Epidermal melanocyte (primary cell): ENCODE data around the gene CACNG6.
"Not testable (repeated sequence)": the region's sequence is repeated elsewhere in the genome, so short reads cannot be mapped to it uniquely, and the experiment has no call there.

Experiments used
- DNase-seq: peaks from one replicate; pipeline ENCODE4 v3.0.0; 2011; ENCODE audit warnings: low spot score; ENCODE audit not compliant: insufficient read length

The CACNG6 gene, protein sequence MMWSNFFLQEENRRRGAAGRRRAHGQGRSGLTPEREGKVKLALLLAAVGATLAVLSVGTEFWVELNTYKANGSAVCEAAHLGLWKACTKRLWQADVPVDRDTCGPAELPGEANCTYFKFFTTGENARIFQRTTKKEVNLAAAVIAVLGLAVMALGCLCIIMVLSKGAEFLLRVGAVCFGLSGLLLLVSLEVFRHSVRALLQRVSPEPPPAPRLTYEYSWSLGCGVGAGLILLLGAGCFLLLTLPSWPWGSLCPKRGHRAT

DNA sequence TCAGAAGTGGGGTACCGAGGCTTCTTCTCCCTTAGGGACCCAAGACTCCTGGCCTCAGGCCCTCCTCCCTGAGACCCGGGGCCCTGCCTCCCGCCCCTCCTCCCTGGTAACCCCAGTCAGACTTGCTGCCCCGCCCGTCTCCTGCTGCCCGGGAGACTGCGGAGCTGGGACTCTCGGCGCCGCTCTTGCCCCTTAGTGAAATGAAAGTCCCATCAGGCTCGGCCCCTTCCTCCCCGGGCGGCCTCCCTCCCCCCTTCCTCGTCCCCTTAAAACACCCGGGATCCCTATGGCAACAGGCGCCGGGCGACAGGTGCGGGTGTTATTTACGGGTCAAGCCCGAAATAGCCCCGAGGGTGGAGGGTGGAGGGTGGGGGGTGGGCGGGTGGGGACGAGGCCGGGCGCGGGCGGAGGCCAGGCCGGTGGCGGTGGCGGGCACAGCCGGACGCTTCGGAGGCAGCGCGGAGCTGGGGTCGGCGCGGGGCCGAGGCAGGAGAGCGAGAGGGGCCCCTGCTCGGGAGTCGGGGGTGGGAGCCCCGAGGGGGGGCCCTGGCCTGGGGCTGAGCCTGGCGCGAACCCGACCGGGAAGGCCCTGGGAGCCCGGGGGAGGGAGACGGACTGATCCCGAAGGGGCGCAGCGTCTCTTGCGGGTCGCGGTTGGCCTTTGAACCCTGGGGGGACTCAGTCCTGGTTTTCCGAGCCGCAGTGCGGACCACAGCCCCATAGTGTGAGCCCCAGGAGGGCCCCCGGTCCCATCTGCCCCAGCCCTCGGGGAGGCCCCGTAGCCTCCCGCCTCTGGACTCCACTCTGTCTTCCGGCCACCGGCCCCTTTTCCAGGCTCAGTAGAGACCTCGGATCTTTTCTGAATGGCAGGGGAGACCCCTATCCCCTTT is at the start of gene CACNG6:
CACNG6 (plus strand) TSS at position 414 of the 890 bp plus-strand sequence. CDS start 1,241 bp downstream, outside the sequence.
- DNase-seq, result peak; percentile 32

DNA sequence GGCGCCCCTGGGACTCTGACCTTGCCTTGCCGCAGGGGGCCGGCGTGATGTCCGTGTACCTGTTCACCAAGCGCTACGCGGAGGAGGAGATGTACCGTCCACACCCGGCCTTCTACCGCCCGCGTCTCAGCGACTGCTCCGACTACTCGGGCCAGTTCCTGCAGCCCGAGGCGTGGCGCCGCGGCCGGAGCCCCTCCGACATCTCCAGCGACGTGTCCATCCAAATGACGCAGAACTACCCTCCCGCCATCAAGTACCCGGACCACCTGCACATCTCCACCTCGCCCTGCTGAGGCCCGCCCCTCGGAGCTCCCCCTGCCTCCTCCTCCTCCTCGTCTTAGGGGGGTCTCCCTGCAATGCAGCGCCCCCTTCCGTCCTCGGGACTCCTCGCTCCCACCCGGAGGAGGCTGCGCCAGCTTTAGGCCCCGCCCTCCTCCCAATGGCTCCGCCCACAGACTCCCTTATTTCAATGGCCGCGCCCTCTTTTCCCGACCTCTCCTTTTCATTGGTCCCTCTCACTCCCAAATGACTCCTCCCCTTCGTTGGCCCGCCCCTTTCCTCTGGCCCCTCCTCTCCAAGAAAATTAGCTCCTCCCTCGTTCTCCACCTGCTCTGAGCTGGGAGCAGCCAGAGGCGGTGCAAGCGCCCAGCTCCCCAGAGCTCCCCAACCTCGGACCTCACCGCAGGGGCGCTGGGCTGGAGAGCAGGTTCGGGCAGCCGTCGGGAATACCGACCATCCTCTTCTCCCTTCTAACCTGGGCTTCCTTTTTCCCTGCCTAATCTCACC is 49.2 kb upstream of the CACNG6 start:
- no peak for DNase-seq

DNA sequence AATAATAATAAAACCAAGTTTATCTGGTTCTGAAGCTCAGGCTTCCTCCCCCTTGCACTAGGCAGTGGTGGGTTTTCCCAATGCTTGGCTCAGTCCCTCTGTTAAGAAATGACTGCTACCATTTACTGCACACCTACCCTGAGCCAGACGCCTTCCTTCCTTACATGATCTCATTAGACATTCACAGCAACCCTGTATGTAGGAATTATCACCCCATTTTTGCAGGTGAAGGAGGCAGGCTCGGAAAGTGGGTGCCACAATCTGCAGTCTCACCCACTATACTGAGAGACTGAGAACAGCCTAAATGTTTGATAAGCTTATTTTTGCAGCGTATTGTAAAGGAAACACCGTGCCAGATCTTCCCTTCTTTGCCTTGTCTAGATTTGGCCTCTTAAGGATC is 47.0 kb upstream of the CACNG6 start:
- DNase-seq, result no peak

DNA sequence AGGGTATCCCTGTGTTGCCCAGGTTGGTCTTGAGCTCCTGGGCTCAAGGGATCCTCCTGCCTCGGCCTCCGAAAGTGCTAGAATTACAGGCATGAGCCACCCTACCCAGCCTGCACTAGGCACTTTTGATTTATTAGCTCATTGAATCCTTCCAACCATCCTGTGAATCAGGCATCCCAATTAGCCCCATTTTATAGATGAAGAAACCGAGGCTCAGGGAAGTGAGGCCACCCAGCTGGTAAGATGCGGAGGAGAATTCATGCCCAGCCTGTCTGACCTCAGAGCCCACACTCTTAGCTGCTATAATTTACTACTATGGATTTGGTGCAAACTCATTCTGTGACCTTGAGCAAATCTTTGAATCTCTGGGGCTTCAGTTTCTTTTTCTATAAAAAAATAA is 46.5 kb upstream of the CACNG6 start:
- DNase-seq, result no peak

DNA sequence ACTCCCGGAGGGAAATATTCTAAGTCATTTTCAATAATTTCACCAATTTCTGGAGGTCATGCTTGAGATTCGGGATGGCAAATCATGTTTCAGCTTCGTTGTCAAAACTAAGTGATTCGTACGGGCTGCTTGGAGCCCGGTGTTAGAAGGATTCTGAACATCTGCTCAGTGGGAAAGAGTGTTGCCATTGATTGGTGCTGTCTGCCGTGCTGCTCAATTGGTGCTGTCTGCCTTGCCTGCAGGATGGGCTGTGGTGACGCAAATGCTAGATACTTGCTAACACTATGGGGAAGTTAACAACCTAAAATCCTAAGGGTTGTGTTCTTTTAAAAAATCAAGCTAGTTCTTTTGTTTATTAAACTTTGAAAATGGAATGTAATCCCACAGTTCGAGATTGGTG is 46.0 kb upstream of the CACNG6 start:
- no peak for DNase-seq

DNA sequence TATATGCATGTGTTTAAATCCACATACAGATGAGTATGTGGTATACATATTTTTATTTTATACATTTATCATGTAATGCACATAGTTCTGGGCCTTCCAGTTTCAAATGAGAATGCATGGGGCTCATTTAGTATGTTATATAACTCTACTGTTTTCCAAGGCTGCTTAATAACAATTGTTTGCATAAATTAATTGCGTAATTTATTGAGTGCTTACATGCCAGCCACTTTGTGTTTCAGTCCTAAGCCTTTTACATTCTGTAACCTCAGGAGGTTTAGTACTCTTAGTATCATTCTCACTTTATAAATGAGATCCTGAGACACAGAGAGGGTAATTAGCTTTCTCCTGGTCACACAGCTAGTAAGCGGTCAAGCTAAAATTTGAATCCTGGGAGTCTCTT is 45.4 kb upstream of the CACNG6 start:
- no peak for DNase-seq

DNA sequence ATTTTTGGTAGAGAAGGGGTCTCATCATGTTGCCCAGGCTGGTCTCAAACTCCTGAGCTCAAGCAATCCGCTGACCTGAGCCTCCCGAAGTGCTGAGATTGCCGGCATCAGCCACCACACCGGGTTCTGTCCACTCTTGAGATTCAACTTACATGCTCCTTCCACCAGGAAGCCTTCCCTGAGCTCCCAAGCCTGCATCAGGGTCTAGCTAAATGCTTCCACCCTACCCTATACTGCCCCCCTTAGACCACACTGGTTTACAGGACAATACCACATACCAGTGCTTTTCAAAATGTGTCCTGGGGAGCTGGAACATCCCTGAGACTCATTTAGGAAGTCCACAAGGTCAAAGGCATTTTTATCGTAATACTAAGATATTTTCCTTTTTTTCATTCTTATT is 43.8 kb upstream of the CACNG6 start:
- DNase-seq, result no peak

DNA sequence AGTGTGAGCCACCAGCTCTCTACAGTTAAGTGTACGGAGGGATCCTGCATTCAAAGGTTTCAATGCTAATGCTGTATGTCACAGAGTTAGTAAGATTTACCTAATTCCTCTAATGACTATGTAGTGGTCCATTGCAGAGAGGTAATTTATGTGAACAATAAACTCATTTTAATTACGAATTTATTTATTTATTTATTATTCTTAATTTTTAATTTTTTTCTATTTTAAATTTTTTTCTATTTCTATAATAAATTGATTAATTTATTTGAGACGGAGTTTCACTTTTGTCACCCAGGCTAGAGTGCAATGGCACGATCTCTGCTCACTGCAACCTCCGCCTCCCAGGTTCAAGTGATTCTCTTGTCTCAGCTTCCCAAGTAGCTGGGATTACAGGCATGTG is 42.8 kb upstream of the CACNG6 start:
- DNase-seq, result not testable (repeated sequence)

DNA sequence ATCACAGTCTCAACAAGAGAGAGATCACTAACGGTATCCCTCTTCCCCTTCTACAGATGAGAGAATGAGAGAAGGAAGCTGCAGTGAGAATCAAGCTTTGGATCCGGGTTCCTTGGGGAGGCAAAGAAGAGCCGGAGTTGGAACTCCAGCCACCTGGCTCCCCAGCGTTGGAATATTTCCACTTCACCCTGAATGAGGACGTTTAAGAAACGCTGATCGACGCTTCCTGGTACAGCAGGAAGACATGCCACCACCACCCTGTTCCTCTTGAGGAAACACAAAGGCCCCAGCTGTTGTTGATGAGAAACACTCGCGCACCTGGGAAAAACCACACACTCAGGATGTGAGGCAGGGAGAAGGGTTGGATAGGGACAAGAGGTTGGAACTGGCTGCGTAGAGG is 40.0 kb upstream of the CACNG6 start:
- no peak for DNase-seq

DNA sequence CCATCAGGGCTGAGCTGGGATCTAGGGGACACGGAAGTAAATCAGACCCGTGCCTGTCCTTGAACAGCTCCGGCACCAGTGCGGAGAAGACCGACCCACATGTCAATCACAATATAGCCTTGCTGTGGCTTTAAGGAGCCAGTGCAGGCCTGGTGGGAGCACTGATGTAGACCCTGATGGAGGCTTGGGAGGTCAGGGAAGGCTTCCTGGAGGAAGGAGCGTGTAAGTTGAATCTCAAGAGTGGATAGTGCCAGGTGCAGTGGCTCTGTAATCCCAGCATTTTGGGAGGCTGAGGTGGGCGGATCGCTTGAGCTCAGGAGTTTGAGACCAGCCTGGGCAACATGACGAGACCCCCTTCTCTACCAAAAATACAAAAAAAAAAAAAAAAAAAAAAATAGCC is 39.5 kb upstream of the CACNG6 start:
- no peak for DNase-seq

DNA sequence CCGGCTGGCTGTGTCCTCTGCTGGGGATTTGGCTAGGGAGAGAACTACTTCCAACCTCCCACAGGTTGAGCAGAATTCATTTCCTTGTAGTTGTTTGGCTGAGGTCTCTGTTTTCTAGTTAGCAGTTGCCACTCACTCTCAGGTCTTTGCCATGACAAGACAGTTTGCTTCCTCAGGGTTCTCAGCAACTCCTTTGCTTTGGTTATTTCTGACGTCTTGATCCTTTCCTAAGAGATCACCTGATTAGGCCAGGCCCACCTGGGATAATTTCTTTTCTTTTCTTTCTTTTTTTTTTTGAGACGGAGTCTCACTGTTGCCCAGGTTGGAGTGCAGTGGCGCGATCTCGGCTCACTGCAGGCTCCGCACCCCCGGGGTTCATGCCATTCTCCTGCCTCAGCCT is 38.1 kb upstream of the CACNG6 start:
- DNase-seq, result no peak

DNA sequence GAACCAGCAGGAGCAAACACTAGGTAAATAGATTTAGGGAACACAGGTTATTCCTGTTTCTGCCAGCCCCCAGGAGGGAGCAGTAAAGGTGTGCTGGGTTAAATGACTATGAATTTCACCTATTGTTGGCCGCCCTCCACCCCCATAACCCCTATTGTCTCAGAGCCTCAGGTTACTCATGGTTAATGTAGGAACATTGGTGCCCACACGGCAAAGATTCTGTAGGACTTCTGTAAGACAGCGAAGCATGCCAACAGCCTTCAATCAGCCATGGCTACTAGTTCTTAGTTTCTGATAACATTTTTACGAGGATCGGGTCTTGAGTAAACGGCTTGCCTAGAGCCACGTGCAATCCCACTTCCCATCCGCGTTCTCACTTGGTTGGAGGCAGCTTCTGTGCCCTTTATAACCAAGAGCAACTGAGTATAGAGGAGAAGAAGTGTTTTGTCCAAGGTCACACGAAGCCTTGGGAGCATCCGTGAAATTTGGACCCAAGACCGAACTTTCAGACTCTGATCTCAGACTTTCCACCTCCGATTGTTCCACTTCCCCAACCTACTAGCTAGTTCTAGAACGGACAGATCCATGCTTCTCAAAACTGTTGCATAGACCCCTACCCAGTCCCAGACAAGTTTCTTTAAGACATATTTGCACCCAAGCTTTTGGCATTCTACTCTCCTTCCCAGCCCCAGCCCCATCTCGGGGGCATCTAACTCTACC is 33.8 kb upstream of the CACNG6 start:
- no peak for DNase-seq

DNA sequence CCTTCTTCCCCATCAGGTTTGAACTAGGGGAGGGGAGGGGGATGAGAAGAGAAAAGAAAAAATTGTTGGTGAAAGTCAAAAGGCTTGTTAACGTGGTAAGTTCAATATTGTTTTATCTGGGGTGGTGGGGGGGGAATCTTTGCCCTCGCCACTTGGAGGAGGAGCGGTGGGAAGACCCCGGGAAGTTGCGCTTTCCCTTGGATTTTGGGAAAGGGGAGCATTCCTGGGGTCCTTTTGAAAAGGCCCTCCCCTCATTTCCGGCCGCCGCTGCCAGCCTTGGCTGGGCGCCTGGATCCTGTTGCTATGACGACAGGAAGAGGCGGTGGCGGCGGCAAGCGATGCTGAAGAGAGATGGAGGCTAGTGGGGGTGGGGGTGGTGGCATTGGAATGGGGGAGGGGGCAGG is 33.3 kb upstream of the CACNG6 start:
- DNase-seq, result no peak

DNA sequence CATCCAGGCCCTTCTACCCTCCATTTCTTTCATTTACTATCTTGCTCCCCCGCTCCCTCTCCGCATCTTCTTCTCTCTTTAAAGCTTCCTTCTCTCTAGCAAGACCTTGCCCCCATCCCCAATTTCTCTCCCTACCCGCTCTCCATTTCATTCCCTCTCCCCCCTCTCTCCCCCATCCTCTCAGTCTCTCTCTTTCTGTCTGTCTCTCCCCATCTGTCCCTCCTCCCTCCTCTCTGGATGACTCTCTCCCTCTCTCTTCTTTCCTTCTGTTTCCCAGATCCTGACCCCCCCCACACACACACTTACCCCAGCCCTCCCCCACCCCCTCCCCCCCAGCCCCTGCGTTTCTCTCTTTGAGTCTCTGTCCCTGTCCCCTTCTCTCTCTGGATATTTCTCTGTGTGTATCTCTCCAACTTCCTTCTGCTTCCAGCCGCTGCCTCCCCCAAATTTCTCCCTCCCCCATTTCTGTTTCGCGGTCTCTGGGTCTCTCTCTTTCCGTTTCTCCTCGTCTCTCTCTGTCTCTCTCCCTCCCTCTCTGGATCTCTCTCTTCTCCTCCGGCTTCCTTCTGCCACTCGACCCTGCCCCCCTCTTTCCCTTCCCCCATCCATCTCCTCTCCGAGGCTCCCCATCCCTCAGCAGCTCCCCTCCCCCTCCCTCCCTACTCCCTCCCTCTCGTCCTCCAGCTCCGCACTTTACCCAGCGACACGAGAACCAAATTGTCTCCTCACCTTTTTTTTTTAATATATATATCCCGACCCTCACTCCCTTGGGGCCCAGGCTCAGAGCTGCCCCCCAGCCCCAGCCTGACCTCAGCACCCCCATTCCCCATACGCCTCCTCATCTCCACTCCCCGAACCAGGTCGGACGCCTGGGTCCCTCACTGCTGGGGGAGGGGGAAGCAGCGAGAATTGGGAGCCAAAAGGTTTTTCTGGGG is 32.3 kb upstream of the CACNG6 start:
- no peak for DNase-seq

DNA sequence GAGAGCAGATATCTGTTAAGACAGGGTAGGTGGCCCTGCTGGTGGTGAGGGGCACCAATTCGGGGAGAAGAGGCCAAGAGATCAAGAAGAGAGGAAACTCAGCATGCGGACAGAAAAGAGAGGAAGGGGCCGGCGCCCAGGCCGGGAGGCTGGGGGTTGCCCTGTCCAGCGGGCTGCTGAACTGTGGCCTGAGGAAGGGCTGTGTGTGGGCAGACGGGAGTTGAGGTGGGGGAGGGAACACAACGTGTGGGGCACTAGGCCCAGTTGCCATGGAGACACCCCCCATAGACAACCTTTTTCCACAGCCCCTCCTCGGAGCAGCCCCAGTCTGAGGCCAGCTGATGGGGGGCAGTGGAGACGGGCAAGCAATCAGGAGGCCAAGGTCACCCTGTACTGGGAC is 31.2 kb upstream of the CACNG6 start:
- no peak for DNase-seq

DNA sequence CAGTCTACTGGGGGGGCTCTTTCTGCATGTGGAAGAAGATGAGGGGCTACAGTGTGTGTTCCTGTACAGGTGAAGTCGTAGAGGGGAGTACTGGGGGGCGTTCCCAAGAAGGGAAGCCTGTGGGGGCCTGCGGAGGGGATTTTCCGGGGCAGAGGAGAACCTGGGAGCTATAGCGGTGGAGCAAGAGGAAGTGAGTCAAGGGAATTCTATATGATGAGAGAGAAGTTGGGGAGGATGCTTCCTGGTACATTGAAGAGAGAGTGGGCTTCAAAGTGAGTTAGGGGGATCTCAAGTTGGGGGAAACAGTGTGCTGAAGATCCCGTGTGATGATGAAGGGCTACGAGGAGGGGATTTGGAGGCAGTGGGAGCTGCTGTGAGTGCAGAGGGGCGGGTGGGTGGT is 30.6 kb upstream of the CACNG6 start:
- DNase-seq, result no peak

DNA sequence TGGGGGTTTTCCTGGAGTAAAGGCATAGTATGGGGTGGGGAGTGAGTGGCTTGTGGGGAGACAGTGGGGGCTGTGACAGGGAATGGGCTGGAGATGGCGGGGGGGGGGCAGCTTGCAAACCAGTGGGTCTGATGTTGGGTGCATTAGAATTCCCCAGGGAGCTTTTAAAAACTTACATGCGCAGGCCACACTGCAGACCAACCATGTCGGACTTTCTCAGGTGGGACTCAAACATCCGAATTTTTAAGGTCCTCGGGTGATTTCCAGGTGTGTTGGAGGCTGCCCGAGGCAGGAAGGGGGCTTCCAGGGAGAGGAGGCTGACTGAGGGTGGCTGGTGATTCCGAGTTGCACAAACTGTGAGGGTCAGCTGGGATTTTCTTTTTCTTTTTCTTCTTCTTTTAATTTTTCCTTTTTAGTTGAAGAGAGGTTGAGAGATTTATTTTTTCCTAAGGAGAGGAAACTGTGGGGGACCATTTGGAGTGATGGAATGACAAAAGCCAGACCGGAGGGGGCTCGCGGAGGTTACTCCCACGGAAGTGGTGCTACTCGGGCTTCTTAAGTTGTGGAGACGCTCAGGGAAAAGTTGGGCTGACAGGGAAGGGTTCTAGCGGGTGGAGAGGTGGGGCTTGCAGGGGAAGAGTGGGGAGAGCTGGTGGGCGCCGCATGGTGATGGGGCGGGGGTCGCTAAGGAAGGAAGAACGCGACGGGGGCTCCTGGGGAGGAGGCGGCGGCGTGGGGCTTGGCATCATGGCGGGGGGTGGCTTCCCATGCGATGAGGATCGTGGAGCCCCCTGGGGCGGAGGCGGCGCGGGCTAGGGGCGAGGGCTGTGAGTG is 29.7 kb upstream of the CACNG6 start:
- no peak for DNase-seq

DNA sequence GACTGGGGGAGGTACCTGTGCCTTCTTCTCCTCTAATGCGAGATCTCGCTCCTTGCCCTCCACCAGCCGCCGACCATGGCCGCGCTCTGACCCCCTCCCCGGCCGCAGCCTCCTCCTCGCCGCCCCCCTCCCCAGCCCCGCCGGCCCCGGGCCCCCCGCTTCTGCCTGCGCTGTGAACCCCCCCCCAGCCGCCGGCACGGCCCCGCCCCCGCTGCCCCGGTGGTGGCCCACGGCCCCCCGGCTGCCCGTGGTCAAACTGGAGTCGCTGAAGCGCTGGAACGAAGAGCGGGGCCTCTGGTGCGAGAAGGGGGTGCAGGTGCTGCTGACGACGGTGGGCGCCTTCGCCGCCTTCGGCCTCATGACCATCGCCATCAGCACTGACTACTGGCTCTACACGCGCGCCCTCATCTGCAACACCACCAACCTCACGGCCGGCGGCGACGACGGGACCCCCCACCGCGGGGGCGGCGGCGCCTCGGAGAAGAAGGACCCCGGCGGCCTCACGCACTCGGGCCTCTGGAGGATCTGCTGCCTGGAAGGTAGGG is 28.5 kb upstream of the CACNG6 start, which contains the start of gene CACNG8:
CACNG8 (plus strand) TSS at position 51 of the 545 bp plus-strand sequence.
- DNase-seq, result no peak

DNA sequence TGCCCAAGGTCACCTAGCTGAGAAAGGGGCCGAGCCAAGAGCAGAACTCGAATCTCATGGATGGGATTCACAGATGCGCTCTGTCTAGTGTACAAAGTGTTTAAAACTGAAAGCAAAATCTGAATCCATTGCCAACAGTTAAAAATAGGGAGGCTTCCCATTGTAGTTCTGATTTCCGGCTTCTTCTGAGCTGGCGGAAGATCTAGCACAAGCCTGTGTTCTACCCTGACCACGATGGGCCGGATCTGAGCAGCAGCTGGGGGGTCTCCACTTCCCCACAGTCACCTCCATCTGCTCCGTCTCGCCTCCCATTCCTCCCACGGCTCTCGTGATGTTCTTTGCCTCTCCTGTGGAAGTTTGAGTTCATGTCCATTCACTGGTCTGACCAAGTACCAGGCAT is 26.3 kb upstream of the CACNG6 start:
- no peak for DNase-seq
